ENCODE measurements around the gene FPGS.

DNA sequence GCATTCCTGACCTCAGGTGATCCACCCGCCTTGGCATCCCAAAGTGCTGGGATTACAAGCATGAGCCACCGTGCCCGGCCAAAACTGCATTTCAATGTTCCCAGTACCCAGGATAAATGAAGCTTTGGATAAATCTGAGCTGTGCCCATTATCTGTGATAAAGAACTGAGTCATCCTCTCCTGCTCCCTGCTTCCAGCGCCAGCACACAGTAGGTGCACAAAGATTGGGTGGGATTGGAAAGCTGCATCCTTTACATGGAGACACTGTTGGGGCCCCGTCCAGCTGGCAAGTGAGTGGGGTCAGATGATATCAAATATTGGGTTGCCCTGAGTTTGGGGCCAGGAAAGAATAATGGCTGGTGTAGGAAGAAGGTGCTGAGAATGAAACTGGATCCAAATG lies 41.6 kb upstream of the FPGS start:
- TF ChIP-seq, protein P1, sequence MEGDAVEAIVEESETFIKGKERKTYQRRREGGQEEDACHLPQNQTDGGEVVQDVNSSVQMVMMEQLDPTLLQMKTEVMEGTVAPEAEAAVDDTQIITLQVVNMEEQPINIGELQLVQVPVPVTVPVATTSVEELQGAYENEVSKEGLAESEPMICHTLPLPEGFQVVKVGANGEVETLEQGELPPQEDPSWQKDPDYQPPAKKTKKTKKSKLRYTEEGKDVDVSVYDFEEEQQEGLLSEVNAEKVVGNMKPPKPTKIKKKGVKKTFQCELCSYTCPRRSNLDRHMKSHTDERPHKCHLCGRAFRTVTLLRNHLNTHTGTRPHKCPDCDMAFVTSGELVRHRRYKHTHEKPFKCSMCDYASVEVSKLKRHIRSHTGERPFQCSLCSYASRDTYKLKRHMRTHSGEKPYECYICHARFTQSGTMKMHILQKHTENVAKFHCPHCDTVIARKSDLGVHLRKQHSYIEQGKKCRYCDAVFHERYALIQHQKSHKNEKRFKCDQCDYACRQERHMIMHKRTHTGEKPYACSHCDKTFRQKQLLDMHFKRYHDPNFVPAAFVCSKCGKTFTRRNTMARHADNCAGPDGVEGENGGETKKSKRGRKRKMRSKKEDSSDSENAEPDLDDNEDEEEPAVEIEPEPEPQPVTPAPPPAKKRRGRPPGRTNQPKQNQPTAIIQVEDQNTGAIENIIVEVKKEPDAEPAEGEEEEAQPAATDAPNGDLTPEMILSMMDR (conservative IDR thresholded peaks at IDR 0.05), result no peak
- no peak for TF ChIP-seq ZFX (IDR thresholded peaks at IDR 0.05)

Data from C4-2B (cell line).